CD4-positive, alpha-beta T cell (primary cell): ENCODE data around the gene NUBP2. TPM values are rescaled to one million over a fixed set of nuclear protein-coding genes. Genes with fewer than 3 reads are reported as not detected.

ENCODE experiments used
- ATAC-seq: fragments of 200-7000 bp; cut with Tn5 transposase; one replicate; pipeline ENCODE4 v1.10.0; 2022; ENCODE audit warnings: mild to moderate bottlenecking; ENCODE audit not compliant: poor library complexity
- CTCF ChIA-PET: fragments of 350-600 bp; sonication (Branson Sonifier 250); formaldehyde crosslinking; loops from one replicate; lab custom pipeline; 2021; ENCODE audit warnings: antibody characterized with exemption, inconsistent platforms; lab: Charles Lee
- POLR2A ChIA-PET: fragments of 350-600 bp; sonication (Branson Sonifier 250); formaldehyde crosslinking; loops from one replicate; lab custom pipeline; 2021; ENCODE audit warnings: antibody characterized with exemption, inconsistent platforms; lab: Charles Lee
- DNase-seq, 14 experiments: peaks; one replicate each; pipeline ENCODE4 v3.0.0-alpha.2; 2013 to 2020; ENCODE audit warnings: mixed read lengths in 2 of 14
- H3K27ac ChIP-seq, 2 donors: one replicate each; pipeline versions ENCODE4 v1.5.1 to v1.7.0; 2013; ENCODE audit warnings: low read length in 2 of 2, low read depth in 1 of 2, mild to moderate bottlenecking in 1 of 2
- H3K27me3 ChIP-seq, 2 experiments: 1 replicate in 1 of 2; 2 replicates in 1 of 2; pipeline versions ENCODE4 v1.6.1 to v1.7.0; 2013; ENCODE audit warnings: low read length in 2 of 2, control low read depth in 1 of 2, mild to moderate bottlenecking in 1 of 2, moderate library complexity in 1 of 2; ENCODE audit not compliant: insufficient read depth in 2 of 2, control insufficient read depth in 1 of 2
- H3K36me3 ChIP-seq: one replicate; pipeline ENCODE4 v1.6.1; 2013; ENCODE audit warnings: low read length, control low read depth; ENCODE audit not compliant: insufficient read depth
- H3K4me1 ChIP-seq: one replicate; pipeline ENCODE4 v1.6.1; 2013; ENCODE audit warnings: low read length, control low read depth; ENCODE audit not compliant: insufficient read depth
- H3K4me3 ChIP-seq: one replicate; pipeline ENCODE4 v1.5.1; 2013; ENCODE audit warnings: mild to moderate bottlenecking, low read length, moderate library complexity
- H3K9me3 ChIP-seq, 2 experiments: 1 replicate in 1 of 2; 2 replicates in 1 of 2; pipeline versions ENCODE4 v1.6.1 to v1.7.0; 2013; ENCODE audit warnings: low read length in 2 of 2, mild to moderate bottlenecking in 2 of 2, control low read depth in 1 of 2, moderate library complexity in 1 of 2; ENCODE audit not compliant: control insufficient read depth in 1 of 2, insufficient read depth in 1 of 2
- H3K27ac Mint-ChIP-seq: one replicate; pipeline ENCODE4 v1.8.0; 2020; ENCODE audit warnings: mixed read lengths
- H3K27me3 Mint-ChIP-seq: one replicate; pipeline ENCODE4 v1.8.0; 2021; ENCODE audit warnings: mixed read lengths
- H3K36me3 Mint-ChIP-seq: one replicate; pipeline ENCODE4 v1.8.0; 2021; ENCODE audit warnings: low read depth, mixed read lengths
- H3K4me1 Mint-ChIP-seq: one replicate; pipeline ENCODE4 v1.8.0; 2021; ENCODE audit warnings: low read depth, mixed read lengths
- H3K4me3 Mint-ChIP-seq: one replicate; pipeline ENCODE4 v1.8.0; 2020; ENCODE audit warnings: mild to moderate bottlenecking, mixed read lengths
- H3K9me3 Mint-ChIP-seq: one replicate; pipeline ENCODE4 v1.8.0; 2020; ENCODE audit warnings: mixed read lengths
- intact Hi-C, 2 experiments: fragments of 100-400 bp; cut with DNase I in 1 of 2; cut with micrococcal nuclease in 1 of 2; formaldehyde crosslinking; loops; one replicate each; pipeline versions ENCODE4 v1.15.1 to v1.9.0; 2023 to 2025; cut with DNase I, micrococcal nuclease
- total RNA-seq, 174 experiments: library from RNA in 2 of 174; stranded (reverse) in 2 of 174; gene quantifications; one replicate each; pipeline ENCODE4 v1.2.3 and lab custom pipeline; 2021 to 2026
- TF ChIP-seq, protein P1 (sequence below): fragments of 200-600 bp; IDR thresholded peaks from one replicate; pipeline ENCODE4 v1.8.0; 2022; ENCODE audit warnings: antibody characterized with exemption, mild to moderate bottlenecking

The NUBP2 gene
- total RNA-seq, 2 experiments from 2014 or later = 36.4 to 38.1 TPM

DNA sequence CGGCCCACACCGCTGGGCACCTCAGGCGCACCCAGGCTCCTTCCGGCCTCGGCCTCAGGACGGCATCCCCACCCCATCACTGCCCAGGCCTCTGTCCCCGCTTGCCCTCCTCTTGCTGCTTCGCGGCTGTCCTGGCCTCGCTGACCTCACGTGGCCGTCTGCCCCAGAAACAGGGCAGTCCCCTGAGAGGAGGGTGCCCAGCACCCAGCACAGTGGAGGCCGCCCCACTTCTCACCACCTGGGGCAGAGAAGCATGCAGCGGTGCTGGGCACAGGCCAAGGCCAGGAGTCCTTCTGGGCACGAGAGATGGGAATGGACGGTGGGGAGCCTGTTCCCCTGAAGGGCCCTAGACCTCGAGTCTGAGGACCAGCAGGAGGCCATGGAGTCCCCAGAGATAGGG, 35.0 kb downstream of the NUBP2 start:
- Mint-ChIP-seq H3K9me3 (no peaks in the 10 kb centered on the region), H3K4me1 (peaks cover 6% of the 10 kb centered on the region), H3K27ac (no peak overlapping the region), H3K4me3 (no peak overlapping the region), H3K27me3 (no peaks in the 10 kb centered on the region), H3K36me3 (peaks cover 34% of the 10 kb centered on the region)
- Histone ChIP-seq H3K27me3 (no peaks in the 10 kb centered on the region), H3K27ac (no peak overlapping the region), H3K36me3 (peaks cover 73% of the 10 kb centered on the region), H3K9me3 (no peaks in the 10 kb centered on the region), H3K4me1 (peaks cover 7% of the 10 kb centered on the region), H3K4me3 (no peak overlapping the region)
- ChIA-PET CTCF (no interaction called here), POLR2A (no interaction called here)
- TF ChIP-seq, protein P1, sequence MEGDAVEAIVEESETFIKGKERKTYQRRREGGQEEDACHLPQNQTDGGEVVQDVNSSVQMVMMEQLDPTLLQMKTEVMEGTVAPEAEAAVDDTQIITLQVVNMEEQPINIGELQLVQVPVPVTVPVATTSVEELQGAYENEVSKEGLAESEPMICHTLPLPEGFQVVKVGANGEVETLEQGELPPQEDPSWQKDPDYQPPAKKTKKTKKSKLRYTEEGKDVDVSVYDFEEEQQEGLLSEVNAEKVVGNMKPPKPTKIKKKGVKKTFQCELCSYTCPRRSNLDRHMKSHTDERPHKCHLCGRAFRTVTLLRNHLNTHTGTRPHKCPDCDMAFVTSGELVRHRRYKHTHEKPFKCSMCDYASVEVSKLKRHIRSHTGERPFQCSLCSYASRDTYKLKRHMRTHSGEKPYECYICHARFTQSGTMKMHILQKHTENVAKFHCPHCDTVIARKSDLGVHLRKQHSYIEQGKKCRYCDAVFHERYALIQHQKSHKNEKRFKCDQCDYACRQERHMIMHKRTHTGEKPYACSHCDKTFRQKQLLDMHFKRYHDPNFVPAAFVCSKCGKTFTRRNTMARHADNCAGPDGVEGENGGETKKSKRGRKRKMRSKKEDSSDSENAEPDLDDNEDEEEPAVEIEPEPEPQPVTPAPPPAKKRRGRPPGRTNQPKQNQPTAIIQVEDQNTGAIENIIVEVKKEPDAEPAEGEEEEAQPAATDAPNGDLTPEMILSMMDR = no peak
- no peak for DNase-seq
- intact Hi-C loops = no loop called here
- ATAC-seq = no peak

DNA sequence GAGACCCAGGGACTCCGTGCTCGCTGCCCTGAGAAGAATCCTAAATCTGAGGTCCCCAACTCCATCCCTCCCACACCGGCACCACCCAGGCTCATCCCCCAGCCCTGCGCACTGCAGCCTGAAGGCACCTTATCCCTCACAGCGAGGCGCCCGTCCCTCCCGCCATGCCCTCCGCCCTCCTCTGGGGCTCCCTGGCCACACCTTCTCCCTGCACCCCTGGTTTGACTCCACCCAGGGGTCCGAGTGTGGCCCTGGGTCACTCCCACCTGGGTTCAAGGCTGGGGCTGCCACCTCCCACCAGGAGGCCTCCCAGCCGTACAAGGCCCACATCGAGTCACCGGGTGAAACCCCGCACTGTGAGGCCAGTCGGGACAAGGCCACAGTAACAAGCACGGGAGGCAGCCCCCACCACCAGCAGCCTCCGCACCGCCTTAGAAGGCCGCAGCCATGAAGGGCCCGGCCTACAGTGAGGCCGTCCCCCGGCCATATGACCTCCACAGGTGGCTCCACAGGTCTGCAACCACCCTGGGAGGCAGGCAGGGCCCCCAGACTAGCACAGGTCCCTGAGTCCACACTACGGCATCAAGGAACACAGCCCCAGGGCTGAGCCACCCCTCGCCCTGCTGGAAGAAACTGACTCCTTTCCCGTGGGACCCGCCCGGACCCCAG, 35.6 kb downstream of the NUBP2 start:
- H3K36me3 Mint-ChIP-seq = peaks cover 29% of the 10 kb centered on the region
- no peak overlapping the region for H3K4me3 Mint-ChIP-seq
- POLR2A ChIA-PET = no interaction called here
- TF ChIP-seq, protein P1 = no peak
- H3K9me3 Mint-ChIP-seq = no peaks in the 10 kb centered on the region
- Histone ChIP-seq H3K27me3 (no peaks in the 10 kb centered on the region), H3K4me1 (peaks cover 9% of the 10 kb centered on the region), H3K27ac (no peak overlapping the region), H3K4me3 (no peak overlapping the region), H3K9me3 (no peaks in the 10 kb centered on the region), H3K36me3 (peaks cover 72% of the 10 kb centered on the region)
- no peak overlapping the region for H3K27ac Mint-ChIP-seq
- H3K27me3 Mint-ChIP-seq = no peaks in the 10 kb centered on the region
- intact Hi-C loops = no loop called here
- H3K4me1 Mint-ChIP-seq = peaks cover 2% of the 10 kb centered on the region
- ATAC-seq = no peak
- no peak for DNase-seq
- CTCF ChIA-PET = no interaction called here

DNA sequence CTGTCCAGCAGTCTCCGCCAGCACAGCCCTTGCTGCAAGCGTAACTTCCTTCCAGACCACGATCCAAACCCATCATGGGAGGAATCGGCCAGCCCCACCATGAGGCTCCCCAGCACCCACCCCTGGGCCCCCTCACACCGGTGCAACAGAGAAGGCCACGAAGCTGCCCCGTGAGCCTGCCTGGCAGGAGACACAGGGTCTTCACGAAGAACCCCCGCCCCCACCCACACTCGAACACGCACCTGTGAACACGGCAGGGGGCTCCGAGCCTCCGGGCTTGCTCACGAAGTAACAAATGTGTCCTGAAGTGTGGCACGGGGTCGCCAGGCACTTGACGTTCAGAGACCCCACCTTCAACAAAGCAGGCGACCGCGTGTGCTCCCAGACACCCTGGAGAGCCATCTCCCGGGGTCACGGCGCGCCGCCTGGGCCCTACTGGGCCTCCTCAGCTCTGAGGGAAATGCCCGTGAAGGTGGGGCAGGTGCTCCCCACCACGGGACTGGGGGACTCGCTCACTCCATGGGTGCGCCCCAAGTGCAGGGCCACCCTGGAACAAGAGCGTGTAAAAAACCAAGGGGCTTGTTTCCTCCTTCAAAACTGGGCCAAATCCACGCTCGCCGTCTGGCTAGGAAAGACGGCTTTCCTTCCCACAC, 36.2 kb downstream of the NUBP2 start:
- Histone ChIP-seq H3K27me3 (no peaks in the 10 kb centered on the region), H3K4me1 (peaks cover 13% of the 10 kb centered on the region), H3K9me3 (no peaks in the 10 kb centered on the region), H3K36me3 (peaks cover 66% of the 10 kb centered on the region), H3K27ac (no peak overlapping the region), H3K4me3 (no peak overlapping the region)
- no peak for DNase-seq
- CTCF ChIA-PET = no interaction called here
- Mint-ChIP-seq H3K9me3 (no peaks in the 10 kb centered on the region), H3K27me3 (no peaks in the 10 kb centered on the region), H3K36me3 (peaks cover 24% of the 10 kb centered on the region), H3K4me3 (no peak overlapping the region), H3K27ac (no peak overlapping the region), H3K4me1 (no peaks in the 10 kb centered on the region)
- TF ChIP-seq, protein P1 = no peak
- intact Hi-C loops = no loop called here
- no peak for ATAC-seq
- POLR2A ChIA-PET = no interaction called here
